Astrocyte (in vitro differentiated cells and primary cell): Measurements from ENCODE around the gene CDC6. TPM values are rescaled to one million over a fixed set of nuclear protein-coding genes. Genes with fewer than 3 reads are reported as not detected.
A peak's percentile ranks its signal among the peaks of the same experiment; 100 is the strongest.

ENCODE experiments used
- DNase-seq: peaks from one replicate; pipeline ENCODE4 v3.0.0-alpha.2; 2010; ENCODE audit warnings: low read depth
- FAIRE-seq: peaks from 2 replicates; lab custom pipeline; 2011; peaks lifted over from hg19 to GRCh38; lab: Jason Lieb, UNC
- H2AFZ ChIP-seq: 2 replicates; pipeline ENCODE4 v1.6.0; 2012; ENCODE audit warnings: low read depth, low read length, inconsistent platforms
- H3K27ac ChIP-seq: 2 replicates; pipeline ENCODE4 v1.5.1; 2011; ENCODE audit warnings: low read depth, low read length, inconsistent platforms
- H3K27me3 ChIP-seq: 2 replicates; pipeline ENCODE4 v1.6.0; 2011; ENCODE audit warnings: low read length, inconsistent platforms; ENCODE audit not compliant: insufficient read depth
- H3K36me3 ChIP-seq: 2 replicates; pipeline ENCODE4 v1.5.1; 2011; ENCODE audit warnings: low read length, inconsistent platforms; ENCODE audit not compliant: insufficient read depth
- H3K4me1 ChIP-seq: 2 replicates; pipeline ENCODE4 v1.5.1; 2011; ENCODE audit warnings: low read length, inconsistent platforms; ENCODE audit not compliant: insufficient read depth
- H3K4me2 ChIP-seq: 2 replicates; pipeline ENCODE4 v1.6.0; 2012; ENCODE audit warnings: low read length, inconsistent platforms
- H3K4me3 ChIP-seq: 2 replicates; pipeline ENCODE4 v1.5.1; 2011; ENCODE audit warnings: low read depth, mild to moderate bottlenecking, low read length, inconsistent platforms; ENCODE audit not compliant: insufficient read depth
- H3K79me2 ChIP-seq: 2 replicates; pipeline ENCODE4 v1.6.0; 2012; ENCODE audit warnings: mild to moderate bottlenecking, low read length, inconsistent platforms; ENCODE audit not compliant: insufficient read depth
- H3K9ac ChIP-seq: 2 replicates; pipeline ENCODE4 v1.6.0; 2012; ENCODE audit warnings: mild to moderate bottlenecking, low read length, inconsistent platforms
- H3K9me3 ChIP-seq: 2 replicates; pipeline ENCODE4 v1.5.1; 2012; ENCODE audit warnings: low read depth, mild to moderate bottlenecking, low read length, inconsistent platforms; ENCODE audit not compliant: insufficient read depth
- H4K20me1 ChIP-seq: 2 replicates; pipeline ENCODE4 v1.6.0; 2012; ENCODE audit warnings: low read length, inconsistent platforms; ENCODE audit not compliant: insufficient read depth
- H3K27ac Mint-ChIP-seq: one replicate; pipeline ENCODE4 v1.8.0; 2021; ENCODE audit warnings: mild to moderate bottlenecking, mixed read lengths; ENCODE audit not compliant: unreplicated experiment
- H3K27me3 Mint-ChIP-seq: one replicate; pipeline ENCODE4 v1.8.0; 2021; ENCODE audit warnings: low read depth, mixed read lengths; ENCODE audit not compliant: unreplicated experiment
- H3K36me3 Mint-ChIP-seq: one replicate; pipeline ENCODE4 v1.8.0; 2021; ENCODE audit warnings: low read depth, mixed read lengths; ENCODE audit not compliant: unreplicated experiment
- H3K4me1 Mint-ChIP-seq: one replicate; pipeline ENCODE4 v1.8.0; 2021; ENCODE audit warnings: low read depth, mixed read lengths; ENCODE audit not compliant: unreplicated experiment
- H3K4me3 Mint-ChIP-seq: one replicate; pipeline ENCODE4 v1.8.0; 2021; ENCODE audit warnings: mild to moderate bottlenecking, moderate library complexity, mixed read lengths; ENCODE audit not compliant: unreplicated experiment
- H3K9me3 Mint-ChIP-seq: one replicate; pipeline ENCODE4 v1.8.0; 2021; ENCODE audit warnings: mild to moderate bottlenecking, mixed read lengths; ENCODE audit not compliant: unreplicated experiment
- CTCF ChIP-seq: IDR thresholded peaks from 2 replicates; pipeline ENCODE4 v1.5.1; 2011; ENCODE audit warnings: low read depth, mild to moderate bottlenecking, inconsistent platforms, low read length, moderate library complexity; ENCODE audit not compliant: insufficient read depth
- EZH2 ChIP-seq: IDR thresholded peaks from 2 replicates; pipeline ENCODE4 v1.6.1; 2012; ENCODE audit warnings: mild to moderate bottlenecking, low read length, inconsistent platforms; ENCODE audit not compliant: insufficient read depth
- total RNA-seq: library from RNA; stranded (reverse); gene quantifications from 2 replicates; pipeline ENCODE4 v1.2.1, GENCODE V29; 2021

The CDC6 gene
- total RNA-seq, 1 donor from 2014 or later: 14.4 TPM

GRCh38 chr17:40349895-40350688 is 62.4 kb downstream of the CDC6 start:
- Histone ChIP-seq H3K4me2 (peak overlapping the region; percentile 44), H3K36me3 (peaks cover 25% of the 10 kb centered on the region), H3K27ac (peak overlapping the region; percentile 19), H3K4me1 (peaks cover 53% of the 10 kb centered on the region), H3K79me2 (peaks cover 57% of the 10 kb centered on the region), H3K4me3 (no peak overlapping the region), H3K9ac (peak overlapping the region; percentile 24), H2AFZ (no peak overlapping the region), H3K9me3 (no peaks in the 10 kb centered on the region), H3K27me3 (no peaks in the 10 kb centered on the region), H4K20me1 (peaks cover 78% of the 10 kb centered on the region)
- Mint-ChIP-seq H3K27ac (peak overlapping the region; percentile 84), H3K4me1 (peaks cover 49% of the 10 kb centered on the region), H3K27me3 (no peaks in the 10 kb centered on the region), H3K9me3 (no peaks in the 10 kb centered on the region), H3K36me3 (peaks cover 13% of the 10 kb centered on the region), H3K4me3 (peak overlapping the region; percentile 16)
- TF ChIP-seq CTCF (no peak), EZH2 (no peak)
- FAIRE-seq: no peak
- peak; percentile 39 for DNase-seq

GRCh38 chr17:40350689-40351358 is 63.1 kb downstream of the CDC6 start:
- no peak overlapping the region for H3K27ac Mint-ChIP-seq
- Histone ChIP-seq H4K20me1 (peaks cover 84% of the 10 kb centered on the region), H3K4me2 (peak overlapping the region; percentile 44), H3K9ac (peak overlapping the region; percentile 24), H3K4me3 (no peak overlapping the region), H3K27ac (peak overlapping the region; percentile 19), H3K4me1 (peaks cover 47% of the 10 kb centered on the region), H3K27me3 (no peaks in the 10 kb centered on the region), H3K36me3 (peaks cover 25% of the 10 kb centered on the region), H2AFZ (no peak overlapping the region), H3K79me2 (peaks cover 52% of the 10 kb centered on the region), H3K9me3 (no peaks in the 10 kb centered on the region)
- H3K4me3 Mint-ChIP-seq: no peak overlapping the region
- TF ChIP-seq EZH2 (no peak), CTCF (no peak)
- no peaks in the 10 kb centered on the region for H3K27me3 Mint-ChIP-seq
- no peak for FAIRE-seq
- peaks cover 15% of the 10 kb centered on the region for H3K36me3 Mint-ChIP-seq
- peaks cover 51% of the 10 kb centered on the region for H3K4me1 Mint-ChIP-seq
- H3K9me3 Mint-ChIP-seq: no peaks in the 10 kb centered on the region
- no peak for DNase-seq
